ENCODE results near the gene COL26A1. TPM values are rescaled to one million over a fixed set of nuclear protein-coding genes. Genes with fewer than 3 reads are reported as not detected.

COL26A1 gene
- total RNA-seq, 1 experiment from 2014 or later, result not detected

DNA sequence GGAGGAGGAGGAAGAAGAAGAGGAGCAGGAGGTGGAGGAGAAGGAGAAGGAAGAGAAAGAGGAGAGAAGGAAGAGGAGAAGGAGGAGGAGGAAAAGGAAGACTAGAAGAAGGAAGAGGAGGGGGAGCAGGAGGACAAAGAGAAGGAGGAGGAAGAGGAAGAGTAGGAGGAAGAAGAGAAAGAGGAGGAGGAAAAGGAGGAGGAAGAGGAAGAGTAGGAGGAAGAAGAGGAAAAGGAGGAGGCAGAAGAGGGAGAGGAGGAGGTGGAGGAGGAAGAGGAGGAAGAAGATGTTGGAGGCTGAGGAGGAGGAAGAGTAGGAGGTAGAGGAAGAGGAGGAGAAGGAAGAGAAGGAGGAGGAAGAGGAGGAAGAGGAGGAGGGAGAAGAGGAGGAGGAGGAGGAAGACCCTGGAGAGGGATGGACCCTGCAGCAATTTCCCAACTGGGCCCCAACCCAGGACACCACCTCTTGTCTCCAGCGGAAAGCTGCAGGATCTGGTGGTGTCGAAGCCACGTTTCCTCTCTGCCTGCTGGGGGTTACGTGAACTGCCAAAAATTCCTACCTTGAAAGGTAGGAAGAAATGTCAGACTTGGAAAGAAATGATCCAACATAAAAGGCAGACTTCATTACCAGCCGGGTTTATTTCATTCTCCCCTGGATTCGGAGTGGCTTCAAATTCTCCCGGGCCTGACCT is 38.9 kb downstream of the COL26A1 start:
- Histone ChIP-seq H3K36me3 (ENCODE audit: insufficient read depth, low read length) (no peaks in the 10 kb centered on the region), H3K4me1 (ENCODE audit: low read length) (no peaks in the 10 kb centered on the region), H3K79me2 (ENCODE audit: low read length) (no peaks in the 10 kb centered on the region), H3K4me2 (ENCODE audit: low read depth, low read length, poor library complexity, severe bottlenecking) (no peak overlapping the region), H3K9me3 (ENCODE audit: low read length) (no peaks in the 10 kb centered on the region), H3K4me3 (ENCODE audit: low read length) (no peak overlapping the region), H3K27ac (ENCODE audit: low read length) (no peak overlapping the region), H3K9ac (ENCODE audit: low read length) (no peak overlapping the region), H2AFZ (ENCODE audit: low read length) (no peak overlapping the region), H3K9me2 (replicated peaks; ENCODE audit: insufficient read depth, low read length) (no peaks in the 10 kb centered on the region), H3K27me3 (ENCODE audit: low read length) (no peaks in the 10 kb centered on the region), H4K20me1 (ENCODE audit: insufficient read depth, low read depth, low read length) (no peaks in the 10 kb centered on the region)
- no peak for DNase-seq

DNA sequence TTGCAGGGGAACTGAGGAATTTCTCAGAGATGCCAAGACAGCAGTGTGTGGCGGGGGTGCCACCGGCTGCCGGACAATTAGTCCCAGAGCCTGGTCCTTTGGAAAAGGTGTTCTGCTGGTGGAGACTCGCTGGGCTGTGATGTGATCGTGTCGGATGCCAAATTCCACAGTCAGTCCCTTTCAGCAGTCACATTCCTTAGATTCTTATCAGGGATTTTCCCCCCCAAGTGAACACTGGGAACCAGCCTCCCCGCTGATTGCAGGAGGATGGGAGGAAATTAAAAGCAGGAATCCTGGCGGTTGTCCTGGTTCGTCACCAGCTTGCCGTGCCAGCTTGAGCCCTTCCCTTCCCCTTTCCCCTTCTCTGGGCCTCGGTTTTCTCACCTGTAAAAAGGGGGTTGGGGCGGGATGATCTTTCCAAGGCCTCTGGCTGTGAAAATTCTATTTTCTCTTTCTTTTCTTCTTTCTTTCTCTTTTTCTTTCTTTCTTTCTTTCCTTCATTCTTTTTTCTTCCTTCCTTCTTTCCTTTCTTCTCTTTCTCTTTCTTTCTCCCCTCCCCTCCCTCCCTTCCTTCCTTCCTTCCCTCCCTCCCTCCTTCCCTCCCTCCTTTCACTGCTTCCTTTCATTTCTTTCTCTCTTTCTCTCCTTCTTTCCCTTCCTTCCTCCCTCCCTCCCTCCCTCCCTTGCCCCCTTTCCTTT is 39.6 kb downstream of the COL26A1 start:
- H3K9me2 ChIP-seq (replicated peaks; ENCODE audit: insufficient read depth, low read length), result no peaks in the 10 kb centered on the region
- no peak overlapping the region for H3K9ac ChIP-seq (ENCODE audit: low read length)
- H2AFZ ChIP-seq (ENCODE audit: low read length), result no peak overlapping the region
- no peak overlapping the region for H3K27ac ChIP-seq (ENCODE audit: low read length)
- H3K36me3 ChIP-seq (ENCODE audit: insufficient read depth, low read length), result no peaks in the 10 kb centered on the region
- no peaks in the 10 kb centered on the region for H3K9me3 ChIP-seq (ENCODE audit: low read length)
- no peaks in the 10 kb centered on the region for H3K79me2 ChIP-seq (ENCODE audit: low read length)
- H3K4me3 ChIP-seq (ENCODE audit: low read length), result no peak overlapping the region
- no peaks in the 10 kb centered on the region for H4K20me1 ChIP-seq (ENCODE audit: insufficient read depth, low read depth, low read length)
- no peaks in the 10 kb centered on the region for H3K27me3 ChIP-seq (ENCODE audit: low read length)
- DNase-seq, result no peak
- H3K4me1 ChIP-seq (ENCODE audit: low read length), result no peaks in the 10 kb centered on the region
- no peak overlapping the region for H3K4me2 ChIP-seq (ENCODE audit: low read depth, low read length, poor library complexity, severe bottlenecking)

DNA sequence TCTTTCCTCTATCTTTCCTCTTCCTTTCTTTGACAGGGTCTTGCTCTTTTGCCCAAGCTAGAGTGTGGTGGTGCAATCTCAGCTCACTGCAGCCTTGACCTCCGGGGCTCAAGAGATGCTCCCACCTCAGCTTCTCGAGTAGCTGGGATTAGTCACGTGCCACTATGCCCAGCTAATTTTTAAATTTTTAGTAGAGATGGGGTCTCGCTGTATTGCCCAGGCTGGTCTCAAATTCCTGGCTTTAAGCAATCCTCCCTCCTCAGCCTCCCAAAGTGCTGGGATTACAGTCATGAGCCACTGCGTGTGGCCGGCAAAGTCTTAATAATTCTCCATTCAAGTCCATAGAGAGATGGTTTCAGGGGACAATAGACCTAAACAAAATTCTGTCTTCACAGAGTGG is 40.2 kb downstream of the COL26A1 start:
- Histone ChIP-seq H3K27ac (ENCODE audit: low read length) (no peak overlapping the region), H3K4me1 (ENCODE audit: low read length) (no peaks in the 10 kb centered on the region), H4K20me1 (ENCODE audit: insufficient read depth, low read depth, low read length) (no peaks in the 10 kb centered on the region), H3K9me2 (replicated peaks; ENCODE audit: insufficient read depth, low read length) (no peaks in the 10 kb centered on the region), H3K9me3 (ENCODE audit: low read length) (no peaks in the 10 kb centered on the region), H3K9ac (ENCODE audit: low read length) (no peak overlapping the region), H3K4me3 (ENCODE audit: low read length) (no peak overlapping the region), H2AFZ (ENCODE audit: low read length) (no peak overlapping the region), H3K27me3 (ENCODE audit: low read length) (no peaks in the 10 kb centered on the region), H3K36me3 (ENCODE audit: insufficient read depth, low read length) (no peaks in the 10 kb centered on the region), H3K4me2 (ENCODE audit: low read depth, low read length, poor library complexity, severe bottlenecking) (no peak overlapping the region), H3K79me2 (ENCODE audit: low read length) (no peaks in the 10 kb centered on the region)
- DNase-seq, result no peak

DNA sequence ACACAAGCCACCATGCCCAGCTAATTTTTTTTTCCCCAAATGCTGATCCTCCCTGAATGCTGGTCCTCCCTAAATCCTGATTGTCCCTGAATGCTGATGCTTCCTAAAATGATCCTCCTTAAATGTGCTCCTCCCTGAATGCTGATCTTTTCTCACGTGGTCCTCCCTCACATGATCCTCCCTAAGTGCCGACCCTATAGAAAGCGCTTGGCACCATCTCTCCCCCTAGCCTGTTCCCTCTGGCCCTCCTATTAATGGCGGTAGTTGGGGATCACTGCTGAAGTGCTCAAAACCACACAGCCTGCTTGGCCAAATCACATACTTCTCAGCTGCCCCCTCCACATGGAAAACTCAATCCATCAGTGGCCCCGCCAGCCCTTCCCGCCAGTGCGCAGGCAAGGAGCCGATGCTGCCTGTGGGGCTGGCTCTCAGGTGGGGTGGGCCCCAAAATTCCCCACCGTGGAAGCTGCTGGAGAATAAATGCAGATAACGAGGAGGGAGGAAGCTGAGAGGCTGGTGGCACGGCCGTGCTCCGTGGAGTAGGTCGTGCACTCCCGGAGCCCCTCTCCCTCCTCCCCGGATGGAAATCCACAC is 42.9 kb downstream of the COL26A1 start:
- no peak for DNase-seq
- H3K9me2 ChIP-seq (replicated peaks; ENCODE audit: insufficient read depth, low read length), result no peaks in the 10 kb centered on the region
- no peak overlapping the region for H3K4me2 ChIP-seq (ENCODE audit: low read depth, low read length, poor library complexity, severe bottlenecking)
- no peak overlapping the region for H3K9ac ChIP-seq (ENCODE audit: low read length)
- no peaks in the 10 kb centered on the region for H3K4me1 ChIP-seq (ENCODE audit: low read length)
- no peaks in the 10 kb centered on the region for H4K20me1 ChIP-seq (ENCODE audit: insufficient read depth, low read depth, low read length)
- no peak overlapping the region for H2AFZ ChIP-seq (ENCODE audit: low read length)
- no peak overlapping the region for H3K27ac ChIP-seq (ENCODE audit: low read length)
- H3K36me3 ChIP-seq (ENCODE audit: insufficient read depth, low read length), result no peaks in the 10 kb centered on the region
- no peak overlapping the region for H3K4me3 ChIP-seq (ENCODE audit: low read length)
- no peaks in the 10 kb centered on the region for H3K79me2 ChIP-seq (ENCODE audit: low read length)
- H3K27me3 ChIP-seq (ENCODE audit: low read length), result no peaks in the 10 kb centered on the region
- H3K9me3 ChIP-seq (ENCODE audit: low read length), result peaks cover 5% of the 10 kb centered on the region; the same call in 1 of the 2 replicates

DNA sequence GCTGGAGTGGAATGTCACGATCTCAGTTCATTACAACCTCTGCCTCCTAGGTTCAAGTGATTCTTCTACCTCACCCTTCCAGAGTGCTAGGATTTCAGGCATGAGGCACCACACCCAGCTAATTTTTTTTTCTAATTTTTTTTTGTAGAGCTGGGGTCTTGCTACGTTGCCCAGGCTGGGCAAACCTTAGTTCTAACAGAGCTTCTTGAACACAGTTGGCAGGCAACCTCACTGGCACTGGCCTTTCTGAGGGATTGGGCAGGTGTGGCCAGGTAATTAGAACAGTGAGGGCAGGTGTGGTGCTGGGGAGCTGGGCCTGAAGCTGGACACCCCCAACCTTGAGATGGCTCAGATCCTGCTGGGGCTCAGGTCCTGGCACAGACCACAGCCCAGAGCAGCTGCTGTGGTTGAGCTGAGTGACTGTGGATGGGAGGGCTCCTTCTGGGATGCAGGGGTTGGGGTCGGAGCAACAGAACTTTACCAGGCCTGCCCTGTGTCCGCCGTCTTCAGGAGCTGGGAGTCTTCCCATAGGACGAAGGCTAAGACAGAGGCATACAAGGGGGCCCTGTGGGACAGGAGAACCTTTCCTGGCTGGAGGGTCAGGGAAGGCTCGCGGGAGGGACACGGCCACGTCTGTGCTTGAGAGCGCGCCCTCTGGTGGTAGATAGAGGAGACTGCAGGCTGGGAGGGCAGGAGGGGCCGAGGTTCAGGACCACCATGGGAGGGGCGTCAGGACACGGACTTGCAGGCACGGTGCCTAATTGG is 48.2 kb downstream of the COL26A1 start:
- no peaks in the 10 kb centered on the region for H3K79me2 ChIP-seq (ENCODE audit: low read length)
- no peak overlapping the region for H3K27ac ChIP-seq (ENCODE audit: low read length)
- H3K9me3 ChIP-seq (ENCODE audit: low read length), result peaks cover 5% of the 10 kb centered on the region; the same call in 1 of the 2 replicates
- no peak overlapping the region for H2AFZ ChIP-seq (ENCODE audit: low read length)
- H3K9me2 ChIP-seq (replicated peaks; ENCODE audit: insufficient read depth, low read length), result no peaks in the 10 kb centered on the region
- no peak overlapping the region for H3K4me3 ChIP-seq (ENCODE audit: low read length)
- H3K36me3 ChIP-seq (ENCODE audit: insufficient read depth, low read length), result no peaks in the 10 kb centered on the region
- peak; percentile 62 for DNase-seq
- H3K4me1 ChIP-seq (ENCODE audit: low read length), result no peaks in the 10 kb centered on the region
- no peak overlapping the region for H3K9ac ChIP-seq (ENCODE audit: low read length)
- no peaks in the 10 kb centered on the region for H3K27me3 ChIP-seq (ENCODE audit: low read length)
- H4K20me1 ChIP-seq (ENCODE audit: insufficient read depth, low read depth, low read length), result no peaks in the 10 kb centered on the region
- no peak overlapping the region for H3K4me2 ChIP-seq (ENCODE audit: low read depth, low read length, poor library complexity, severe bottlenecking)

DNA sequence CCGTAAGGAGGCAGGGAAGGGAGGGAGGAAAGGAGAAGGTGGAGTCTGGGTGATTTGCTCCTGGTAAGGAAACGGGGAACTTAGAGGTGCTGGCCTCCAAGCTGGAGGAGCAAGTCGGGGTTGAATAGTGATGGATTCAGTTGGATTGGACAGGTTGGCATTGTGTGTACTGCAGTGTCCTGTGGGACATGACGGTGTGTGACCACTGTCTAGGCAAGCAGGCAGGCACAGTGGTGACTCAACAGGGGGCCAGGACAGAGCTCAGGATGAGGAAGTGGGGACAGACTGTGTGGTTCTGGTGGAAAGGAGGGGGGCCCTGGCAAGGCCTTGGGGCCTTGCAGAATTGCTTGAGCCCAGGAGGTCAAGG is 48.8 kb downstream of the COL26A1 start:
- Histone ChIP-seq H3K4me3 (ENCODE audit: low read length) (no peak overlapping the region), H3K27ac (ENCODE audit: low read length) (no peak overlapping the region), H3K27me3 (ENCODE audit: low read length) (no peaks in the 10 kb centered on the region), H3K79me2 (ENCODE audit: low read length) (no peaks in the 10 kb centered on the region), H3K4me2 (ENCODE audit: low read depth, low read length, poor library complexity, severe bottlenecking) (no peak overlapping the region), H3K4me1 (ENCODE audit: low read length) (no peaks in the 10 kb centered on the region), H4K20me1 (ENCODE audit: insufficient read depth, low read depth, low read length) (no peaks in the 10 kb centered on the region), H3K36me3 (ENCODE audit: insufficient read depth, low read length) (no peaks in the 10 kb centered on the region), H3K9me2 (replicated peaks; ENCODE audit: insufficient read depth, low read length) (no peaks in the 10 kb centered on the region), H2AFZ (ENCODE audit: low read length) (no peak overlapping the region), H3K9ac (ENCODE audit: low read length) (no peak overlapping the region), H3K9me3 (ENCODE audit: low read length) (peaks cover 5% of the 10 kb centered on the region; the same call in 1 of the 2 replicates)
- no peak for DNase-seq

DNA sequence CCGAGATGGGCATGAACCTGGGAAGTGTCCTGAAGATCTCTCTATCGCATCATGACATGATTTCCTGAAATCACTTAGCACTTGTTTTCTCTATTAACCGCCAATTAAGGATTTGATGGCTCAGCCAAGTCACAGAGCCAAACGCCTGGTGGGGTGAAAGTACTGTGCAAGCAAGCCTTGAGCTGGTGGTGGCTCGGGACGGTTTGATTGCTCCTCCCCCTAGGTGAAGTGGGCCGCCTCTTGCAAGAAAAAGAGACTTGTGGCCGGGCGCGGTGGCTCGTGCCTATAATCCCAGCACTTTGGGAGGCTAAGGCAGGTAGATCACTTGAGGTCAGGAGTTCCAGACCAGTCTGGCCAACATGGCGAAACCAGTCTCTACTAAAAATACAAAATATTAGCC is 50.3 kb downstream of the COL26A1 start:
- no peak overlapping the region for H3K4me2 ChIP-seq (ENCODE audit: low read depth, low read length, poor library complexity, severe bottlenecking)
- peaks cover 5% of the 10 kb centered on the region; the same call in 1 of the 2 replicates for H3K9me3 ChIP-seq (ENCODE audit: low read length)
- H4K20me1 ChIP-seq (ENCODE audit: insufficient read depth, low read depth, low read length), result no peaks in the 10 kb centered on the region
- no peak for DNase-seq
- H3K79me2 ChIP-seq (ENCODE audit: low read length), result no peaks in the 10 kb centered on the region
- H3K9ac ChIP-seq (ENCODE audit: low read length), result no peak overlapping the region
- no peaks in the 10 kb centered on the region for H3K36me3 ChIP-seq (ENCODE audit: insufficient read depth, low read length)
- H3K4me3 ChIP-seq (ENCODE audit: low read length), result no peak overlapping the region
- no peak overlapping the region for H2AFZ ChIP-seq (ENCODE audit: low read length)
- H3K9me2 ChIP-seq (replicated peaks; ENCODE audit: insufficient read depth, low read length), result no peaks in the 10 kb centered on the region
- H3K4me1 ChIP-seq (ENCODE audit: low read length), result no peaks in the 10 kb centered on the region
- no peak overlapping the region for H3K27ac ChIP-seq (ENCODE audit: low read length)
- H3K27me3 ChIP-seq (ENCODE audit: low read length), result no peaks in the 10 kb centered on the region

DNA sequence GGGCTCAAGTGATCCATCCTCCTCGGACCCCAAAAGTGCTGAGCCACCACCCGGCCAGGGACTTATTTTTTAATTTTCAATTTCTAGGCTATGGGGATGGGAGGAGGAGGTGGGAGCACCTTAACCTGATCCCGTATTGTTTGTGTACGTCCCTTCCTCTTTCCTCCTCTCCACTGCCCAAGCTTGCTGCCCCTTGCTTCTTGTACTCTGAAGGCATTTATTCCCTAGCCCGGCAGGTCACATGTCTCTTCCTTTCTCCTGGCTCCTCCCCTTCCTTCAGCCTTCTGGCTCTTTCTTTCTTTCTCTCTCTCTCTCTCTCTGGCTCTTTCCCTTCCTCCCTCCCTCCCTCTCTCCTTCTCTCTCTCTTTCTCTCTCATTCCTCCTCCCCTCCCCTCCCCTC is 56.0 kb downstream of the COL26A1 start:
- H3K79me2 ChIP-seq (ENCODE audit: low read length), result no peaks in the 10 kb centered on the region
- no peak overlapping the region for H3K27ac ChIP-seq (ENCODE audit: low read length)
- H3K4me2 ChIP-seq (ENCODE audit: low read depth, low read length, poor library complexity, severe bottlenecking), result no peak overlapping the region
- no peaks in the 10 kb centered on the region for H3K27me3 ChIP-seq (ENCODE audit: low read length)
- H2AFZ ChIP-seq (ENCODE audit: low read length), result no peak overlapping the region
- no peaks in the 10 kb centered on the region for H3K4me1 ChIP-seq (ENCODE audit: low read length)
- H3K4me3 ChIP-seq (ENCODE audit: low read length), result no peak overlapping the region
- no peak for DNase-seq
- no peaks in the 10 kb centered on the region for H3K36me3 ChIP-seq (ENCODE audit: insufficient read depth, low read length)
- no peaks in the 10 kb centered on the region for H4K20me1 ChIP-seq (ENCODE audit: insufficient read depth, low read depth, low read length)
- no peaks in the 10 kb centered on the region for H3K9me2 ChIP-seq (replicated peaks; ENCODE audit: insufficient read depth, low read length)
- no peaks in the 10 kb centered on the region for H3K9me3 ChIP-seq (ENCODE audit: low read length)
- H3K9ac ChIP-seq (ENCODE audit: low read length), result no peak overlapping the region

All from Karpas-422 (cell line).